ENCODE measurements around the gene TNN. TPM values are rescaled to one million over a fixed set of nuclear protein-coding genes. Genes with fewer than 3 reads are reported as not detected.

Gene TNN
- total RNA-seq, 1 experiment from 2014 or later = not detected

- no TSS peak for BruUV-seq (replicated peaks)
- no peak for TF ChIP-seq CTCF (IDR thresholded peaks at IDR 0.05; ENCODE audit: insufficient read depth in 1 of 2, low read depth in 1 of 2, low read length in 1 of 2, severe bottlenecking in 1 of 2, unreplicated experiment in 1 of 2)
- Mint-ChIP-seq H3K4me3 (ENCODE audit: unreplicated experiment) (no peak overlapping the region), H3K27ac (ENCODE audit: unreplicated experiment) (no peak overlapping the region), H3K4me1 (ENCODE audit: low read depth, unreplicated experiment) (peaks cover 14% of the 10 kb centered on the region), H3K27me3 (ENCODE audit: insufficient read depth, unreplicated experiment) (no peaks in the 10 kb centered on the region), H3K9me3 (ENCODE audit: unreplicated experiment) (no peaks in the 10 kb centered on the region), H3K36me3 (ENCODE audit: insufficient read depth, unreplicated experiment) (peaks cover 21% of the 10 kb centered on the region)
- ChIA-PET CTCF (interaction anchor here (0.8 kb wide), 1 partner anchor 19 kb away, joined by 4 read pairs; no protein-coding TSS in a partner anchor), POLR2A (no interaction called here)
- intact Hi-C loops (cut with micrococcal nuclease; ENCODE audit: unreplicated experiment) = no loop called here
- no peak for DNase-seq
- Histone ChIP-seq H3K9me3 (no peaks in the 10 kb centered on the region), H3K36me3 (ENCODE audit: control insufficient read depth, insufficient read depth, low read length) (no peaks in the 10 kb centered on the region), H3K4me1 (no peaks in the 10 kb centered on the region), H3K4me3 (ENCODE audit: low read depth, low read length) (no peak overlapping the region), H3K27me3 (replicated peaks; ENCODE audit: control insufficient read depth, insufficient read depth, low read length) (no peaks in the 10 kb centered on the region)
These were observed 103.6 kb downstream of the TNN start for GRCh38 chr1:175171036-175171913.

- H3K36me3 ChIP-seq (ENCODE audit: control insufficient read depth, insufficient read depth, low read length) = no peaks in the 10 kb centered on the region
- H3K4me3 ChIP-seq (ENCODE audit: low read depth, low read length) = no peak overlapping the region
- BruUV-seq (replicated peaks) = no TSS peak
- Mint-ChIP-seq H3K4me1 (ENCODE audit: low read depth, unreplicated experiment) (peaks cover 10% of the 10 kb centered on the region), H3K36me3 (ENCODE audit: insufficient read depth, unreplicated experiment) (peaks cover 27% of the 10 kb centered on the region), H3K4me3 (ENCODE audit: unreplicated experiment) (no peak overlapping the region), H3K27me3 (ENCODE audit: insufficient read depth, unreplicated experiment) (no peaks in the 10 kb centered on the region), H3K9me3 (ENCODE audit: unreplicated experiment) (no peaks in the 10 kb centered on the region), H3K27ac (ENCODE audit: unreplicated experiment) (no peak overlapping the region)
- TF ChIP-seq CTCF (IDR thresholded peaks at IDR 0.05; ENCODE audit: insufficient read depth in 1 of 2, low read depth in 1 of 2, low read length in 1 of 2, severe bottlenecking in 1 of 2, unreplicated experiment in 1 of 2) = no peak
- intact Hi-C loops (cut with micrococcal nuclease; ENCODE audit: unreplicated experiment) = no loop called here
- POLR2A ChIA-PET = no interaction called here
- no peak for DNase-seq
- CTCF ChIA-PET = interaction anchor here (0.8 kb wide), 1 partner anchor 21 kb away, joined by 4 read pairs; no protein-coding TSS in a partner anchor
- no peaks in the 10 kb centered on the region for H3K27me3 ChIP-seq (replicated peaks; ENCODE audit: control insufficient read depth, insufficient read depth, low read length)
- H3K4me1 ChIP-seq = no peaks in the 10 kb centered on the region
- H3K9me3 ChIP-seq = no peaks in the 10 kb centered on the region
These were observed 104.9 kb downstream of the TNN start for GRCh38 chr1:175172503-175172902.

- peaks cover 26% of the 10 kb centered on the region for H3K36me3 Mint-ChIP-seq (ENCODE audit: insufficient read depth, unreplicated experiment)
- no TSS peak for BruUV-seq (replicated peaks)
- H3K27ac Mint-ChIP-seq (ENCODE audit: unreplicated experiment) = no peak overlapping the region
- Histone ChIP-seq H3K4me1 (no peaks in the 10 kb centered on the region), H3K27me3 (replicated peaks; ENCODE audit: control insufficient read depth, insufficient read depth, low read length) (no peaks in the 10 kb centered on the region), H3K4me3 (ENCODE audit: low read depth, low read length) (no peak overlapping the region), H3K9me3 (no peaks in the 10 kb centered on the region), H3K36me3 (ENCODE audit: control insufficient read depth, insufficient read depth, low read length) (no peaks in the 10 kb centered on the region)
- TF ChIP-seq CTCF (IDR thresholded peaks at IDR 0.05; ENCODE audit: insufficient read depth in 1 of 2, low read depth in 1 of 2, low read length in 1 of 2, severe bottlenecking in 1 of 2, unreplicated experiment in 1 of 2) = no peak
- H3K27me3 Mint-ChIP-seq (ENCODE audit: insufficient read depth, unreplicated experiment) = no peaks in the 10 kb centered on the region
- POLR2A ChIA-PET = no interaction called here
- intact Hi-C loops (cut with micrococcal nuclease; ENCODE audit: unreplicated experiment) = no loop called here
- no peak for DNase-seq
- no peak overlapping the region for H3K4me3 Mint-ChIP-seq (ENCODE audit: unreplicated experiment)
- H3K9me3 Mint-ChIP-seq (ENCODE audit: unreplicated experiment) = no peaks in the 10 kb centered on the region
- CTCF ChIA-PET = no interaction called here
- peaks cover 11% of the 10 kb centered on the region for H3K4me1 Mint-ChIP-seq (ENCODE audit: low read depth, unreplicated experiment)
These were observed 105.9 kb downstream of the TNN start for GRCh38 chr1:175173531-175173930.
